Measurements from ENCODE around the gene SPRED3. TPM values are rescaled to one million over a fixed set of nuclear protein-coding genes. Genes with fewer than 3 reads are reported as not detected.

The SPRED3 gene
- total RNA-seq, 1 donor from 2014 or later, result 5.2 TPM

- H3K4me3 ChIP-seq (ENCODE audit: low read depth, low read length), result no peak overlapping the region
- DNase-seq (ENCODE audit: low read depth), result no peak
- TF ChIP-seq CTCF (conservative IDR thresholded peaks at IDR 0.05; ENCODE audit: low read depth, low read length), result no peak
Observed at GRCh38 chr19:38430931-38431330, 42.4 kb downstream of the SPRED3 start.

GRCh38 chr19:38433268-38433733, 44.8 kb downstream of the SPRED3 start, which contains the start of gene RYR1:
Gene RYR1 (plus strand): TSS chr19:38433691. CDS start chr19:38433830, 139 bp downstream.
- no peak for TF ChIP-seq CTCF (conservative IDR thresholded peaks at IDR 0.05; ENCODE audit: low read depth, low read length)
- H3K4me3 ChIP-seq (ENCODE audit: low read depth, low read length), result no peak within 1 kb of the TSS
- DNase-seq (ENCODE audit: low read depth), result no peak

- no peak for TF ChIP-seq CTCF (conservative IDR thresholded peaks at IDR 0.05; ENCODE audit: low read depth, low read length)
- no peak for DNase-seq (ENCODE audit: low read depth)
- H3K4me3 ChIP-seq (ENCODE audit: low read depth, low read length), result no peak overlapping the region
Observed at GRCh38 chr19:38434549-38435051, 46.1 kb downstream of the SPRED3 start.

- DNase-seq (ENCODE audit: low read depth), result no peak
- H3K4me3 ChIP-seq (ENCODE audit: low read depth, low read length), result no peak overlapping the region
- no peak for TF ChIP-seq CTCF (conservative IDR thresholded peaks at IDR 0.05; ENCODE audit: low read depth, low read length)
Observed at GRCh38 chr19:38437295-38437694, 48.8 kb downstream of the SPRED3 start.

GRCh38 chr19:38437917-38438316, 49.4 kb downstream of the SPRED3 start:
- TF ChIP-seq CTCF (conservative IDR thresholded peaks at IDR 0.05; ENCODE audit: low read depth, low read length), result no peak
- no peak overlapping the region for H3K4me3 ChIP-seq (ENCODE audit: low read depth, low read length)

GRCh38 chr19:38440592-38440991, 52.1 kb downstream of the SPRED3 start:
- no peak for DNase-seq (ENCODE audit: low read depth)
- no peak overlapping the region for H3K4me3 ChIP-seq (ENCODE audit: low read depth, low read length)
- no peak for TF ChIP-seq CTCF (conservative IDR thresholded peaks at IDR 0.05; ENCODE audit: low read depth, low read length)

More at GRCh38 chr19:38437917-38438316, 49.4 kb downstream of the SPRED3 start:
- no peak for DNase-seq (ENCODE audit: low read depth)

GRCh38 chr19:38441657-38442348, 53.3 kb downstream of the SPRED3 start:
- TF ChIP-seq CTCF (conservative IDR thresholded peaks at IDR 0.05; ENCODE audit: low read depth, low read length), result peak; percentile 20
- no peak for DNase-seq (ENCODE audit: low read depth)
- no peak overlapping the region for H3K4me3 ChIP-seq (ENCODE audit: low read depth, low read length)

Measured in epithelial cell of proximal tubule (primary cell).